Activated T-helper 2 cell treated with anti-CD3 and anti-CD28 coated beads, Interferon-gamma antibody, Interleukin-2, Interleukin-4, amounts not matched to agents 10 μg/mL and 5 μg/mL and 100 μg/mL, durations not matched to agents 14 hours and 24 hours and 36 hours (primary cell): ENCODE measurements around the gene PLEK2. TPM values are rescaled to one million over a fixed set of nuclear protein-coding genes. Genes with fewer than 3 reads are reported as not detected.
"Not testable (repeated sequence)": the region's sequence is repeated elsewhere in the genome, so short reads cannot be mapped to it uniquely, and the experiment has no call there.

ENCODE experiments used
- DNase-seq: peaks from one replicate; pipeline ENCODE4 v3.0.0; 2021; ENCODE audit warnings: low spot score
- H3K27ac Mint-ChIP-seq: one replicate; pipeline ENCODE4 v1.8.0; 2021; ENCODE audit warnings: mixed read lengths
- H3K27me3 Mint-ChIP-seq: one replicate; pipeline ENCODE4 v1.8.0; 2021; ENCODE audit warnings: low read depth, mixed read lengths
- H3K36me3 Mint-ChIP-seq: one replicate; pipeline ENCODE4 v1.8.0; 2021; ENCODE audit warnings: low read depth, mixed read lengths
- H3K4me1 Mint-ChIP-seq: one replicate; pipeline ENCODE4 v1.8.0; 2021; ENCODE audit warnings: low read depth, mixed read lengths
- H3K4me3 Mint-ChIP-seq: one replicate; pipeline ENCODE4 v1.8.0; 2021; ENCODE audit warnings: low read depth, mild to moderate bottlenecking, moderate library complexity, mixed read lengths
- H3K9me3 Mint-ChIP-seq: one replicate; pipeline ENCODE4 v1.8.0; 2021; ENCODE audit warnings: mixed read lengths
- intact Hi-C: fragments of 100-400 bp; cut with micrococcal nuclease; formaldehyde crosslinking; loops from one replicate; pipeline ENCODE4 v1.15.1; 2023
- total RNA-seq: library from RNA; stranded (reverse); gene quantifications from 2 replicates; pipeline ENCODE4 v1.2.3, GENCODE V29; 2022

The PLEK2 gene
- total RNA-seq, 1 donor from 2014 or later: 0.37 TPM

- no peak for DNase-seq
- intact Hi-C loops: loop anchor here (1.0 kb wide), 2 partner anchors 118 to 851 kb away; partner anchors contain the start of genes GPHN and PALS1
- peak overlapping the region; percentile 97 for H3K4me3 Mint-ChIP-seq
Measured at GRCh38 chr14:67358924-67359774, 52.8 kb downstream of the PLEK2 start.

GRCh38 chr14:67357969-67358354 is 54.0 kb downstream of the PLEK2 start:
- peaks cover 22% of the 10 kb centered on the region for H3K36me3 Mint-ChIP-seq
- no peaks in the 10 kb centered on the region for H3K27me3 Mint-ChIP-seq
- no peaks in the 10 kb centered on the region for H3K9me3 Mint-ChIP-seq
- peaks cover 41% of the 10 kb centered on the region for H3K4me1 Mint-ChIP-seq
- H3K27ac Mint-ChIP-seq: no peak overlapping the region
- DNase-seq: no peak
- H3K4me3 Mint-ChIP-seq: peak overlapping the region; percentile 97
- intact Hi-C loops: no loop called here

More at GRCh38 chr14:67358924-67359774, 52.8 kb downstream of the PLEK2 start:
- peak overlapping the region; percentile 98 for H3K27ac Mint-ChIP-seq
- H3K27me3 Mint-ChIP-seq: no peaks in the 10 kb centered on the region
- peaks cover 47% of the 10 kb centered on the region for H3K4me1 Mint-ChIP-seq
- peaks cover 32% of the 10 kb centered on the region for H3K36me3 Mint-ChIP-seq
- no peaks in the 10 kb centered on the region for H3K9me3 Mint-ChIP-seq

GRCh38 chr14:67357186-67357968 is 54.6 kb downstream of the PLEK2 start:
- intact Hi-C loops: no loop called here
- peaks cover 21% of the 10 kb centered on the region for H3K36me3 Mint-ChIP-seq
- peak overlapping the region; percentile 50 for H3K27ac Mint-ChIP-seq
- H3K27me3 Mint-ChIP-seq: no peaks in the 10 kb centered on the region
- DNase-seq: no peak
- H3K9me3 Mint-ChIP-seq: no peaks in the 10 kb centered on the region
- H3K4me1 Mint-ChIP-seq: peaks cover 37% of the 10 kb centered on the region
- H3K4me3 Mint-ChIP-seq: peak overlapping the region; percentile 97

- H3K27me3 Mint-ChIP-seq: no peaks in the 10 kb centered on the region
- H3K4me3 Mint-ChIP-seq: no peak overlapping the region
- no peaks in the 10 kb centered on the region for H3K9me3 Mint-ChIP-seq
- no peak overlapping the region for H3K27ac Mint-ChIP-seq
- H3K36me3 Mint-ChIP-seq: peaks cover 22% of the 10 kb centered on the region
- intact Hi-C loops: no loop called here
- peaks cover 7% of the 10 kb centered on the region for H3K4me1 Mint-ChIP-seq
- DNase-seq: no peak
Measured at GRCh38 chr14:67352055-67352454, 59.9 kb downstream of the PLEK2 start.

GRCh38 chr14:67345583-67345982 is 66.4 kb downstream of the PLEK2 start:
- intact Hi-C loops: no loop called here
- no peak overlapping the region for H3K27ac Mint-ChIP-seq
- H3K4me3 Mint-ChIP-seq: no peak overlapping the region
- H3K4me1 Mint-ChIP-seq: no peaks in the 10 kb centered on the region
- H3K36me3 Mint-ChIP-seq: peaks cover 37% of the 10 kb centered on the region
- no peaks in the 10 kb centered on the region for H3K27me3 Mint-ChIP-seq
- no peak for DNase-seq
- no peaks in the 10 kb centered on the region for H3K9me3 Mint-ChIP-seq

DNA sequence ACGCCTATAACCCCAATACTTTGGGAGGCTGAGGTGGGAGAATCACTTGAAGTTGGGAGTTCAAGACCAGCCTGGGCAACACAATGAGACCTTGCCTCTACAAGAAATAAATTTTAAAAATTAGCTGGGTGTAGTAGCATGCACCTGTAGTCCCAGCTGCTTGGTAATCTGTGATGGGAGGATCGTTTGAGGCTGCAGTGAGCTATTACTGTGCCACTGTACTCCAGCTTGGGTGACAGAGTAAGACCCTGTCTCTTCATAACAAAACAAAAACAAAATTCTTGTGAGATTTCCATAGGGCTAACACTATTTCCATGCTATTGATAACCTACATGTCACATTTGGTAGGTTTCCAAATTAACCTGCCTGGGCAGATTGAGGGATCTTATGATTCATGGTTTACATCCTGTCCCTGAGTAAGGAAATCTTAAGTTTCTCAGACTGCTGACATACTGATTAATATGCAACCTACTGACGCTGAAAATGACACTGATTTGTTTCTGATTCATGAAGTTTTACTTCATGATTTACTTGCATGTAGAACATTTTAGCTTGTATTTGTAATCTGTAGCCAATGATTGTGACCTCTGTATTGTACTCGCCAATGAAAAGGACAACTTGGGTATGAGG is 68.2 kb downstream of the PLEK2 start:
- Mint-ChIP-seq H3K36me3 (peaks cover 33% of the 10 kb centered on the region), H3K27ac (no peak overlapping the region), H3K9me3 (no peaks in the 10 kb centered on the region), H3K4me1 (no peaks in the 10 kb centered on the region), H3K4me3 (no peak overlapping the region), H3K27me3 (no peaks in the 10 kb centered on the region)
- DNase-seq: no peak
- intact Hi-C loops: no loop called here

DNA sequence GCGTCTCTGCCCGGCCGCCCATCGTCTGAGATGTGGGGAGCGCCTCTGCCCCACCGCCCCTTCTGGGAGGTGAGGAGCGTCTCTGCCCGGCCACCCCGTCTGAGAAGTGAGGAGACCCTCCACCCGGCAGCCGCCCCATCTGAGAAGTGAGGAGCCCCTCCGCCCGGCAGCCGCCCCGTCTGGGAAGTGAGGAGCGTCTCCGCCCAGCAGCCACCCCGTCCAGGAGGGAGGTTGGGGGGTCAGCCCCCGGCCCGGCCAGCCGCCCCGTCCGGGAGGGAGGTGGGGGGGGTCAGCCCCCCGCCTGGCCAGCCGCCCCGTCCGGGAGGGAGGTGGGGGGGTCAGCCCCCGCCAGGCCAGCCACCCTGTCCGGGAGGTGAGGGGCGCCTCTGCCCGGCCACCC is 70.7 kb downstream of the PLEK2 start:
- not testable (repeated sequence) for DNase-seq, H3K27ac Mint-ChIP-seq, H3K4me1 Mint-ChIP-seq

More for the DNA sequence above, 70.7 kb downstream of the PLEK2 start:
- H3K9me3 Mint-ChIP-seq, H3K27me3 Mint-ChIP-seq, H3K4me3 Mint-ChIP-seq, intact Hi-C loops: not testable (repeated sequence)
- peaks cover 47% of the 10 kb centered on the region for H3K36me3 Mint-ChIP-seq

Other genes with a start within 250 kb of the PLEK2 start
- gene GARIN2, start 222.7 kb downstream of the PLEK2 start, total RNA-seq: 0.18 TPM in 1 of 2 replicates, not detected in the other
- gene PALS1, start 170.7 kb downstream of the PLEK2 start, total RNA-seq: 6.7 and 11.2 TPM in 2 replicates
- 23.6 and 26.8 TPM in 2 replicates for gene ATP6V1D, start 52.4 kb downstream of the PLEK2 start, total RNA-seq
- gene EIF2S1, start 51.8 kb downstream of the PLEK2 start, total RNA-seq: 217 and 230 TPM in 2 replicates
- 0.71 and 0.75 TPM in 2 replicates for gene TMEM229B, start 76.6 kb upstream of the PLEK2 start, total RNA-seq
- 1.5 and 1.8 TPM in 2 replicates for gene PLEKHH1, start 121.1 kb upstream of the PLEK2 start, total RNA-seq
- gene PIGH, start 188.1 kb upstream of the PLEK2 start, total RNA-seq: 14.5 and 21.8 TPM in 2 replicates
- gene ARG2, start 207.8 kb upstream of the PLEK2 start, total RNA-seq: 19.2 and 21.1 TPM in 2 replicates